Ovary (tissue), 3 donors: ENCODE results near the gene SEMA3B.

Experiments
- POLR2A ChIP-seq: fragments of 450-650 bp; IDR thresholded peaks from one replicate; pipeline ENCODE4 v1.6.1; 2017; ENCODE audit warnings: antibody characterized with exemption, mild to moderate bottlenecking, moderate library complexity
- TF ChIP-seq, protein P1 (sequence below), 3 donors: fragments of 450-650 bp in 2 of 3; fragments of 200-600 bp in 1 of 3; IDR thresholded peaks; one replicate each; pipeline versions ENCODE4 v1.5.1 to v1.8.0; 2016 to 2022; ENCODE audit warnings: antibody characterized with exemption in 3 of 3, mild to moderate bottlenecking in 1 of 3
- donor health status: DM: no; HTN: no; CAD: no.

GRCh38 chr3:50289130-50289529, 20.2 kb downstream of the SEMA3B start:
- no peak for TF ChIP-seq POLR2A
- TF ChIP-seq, protein P1, sequence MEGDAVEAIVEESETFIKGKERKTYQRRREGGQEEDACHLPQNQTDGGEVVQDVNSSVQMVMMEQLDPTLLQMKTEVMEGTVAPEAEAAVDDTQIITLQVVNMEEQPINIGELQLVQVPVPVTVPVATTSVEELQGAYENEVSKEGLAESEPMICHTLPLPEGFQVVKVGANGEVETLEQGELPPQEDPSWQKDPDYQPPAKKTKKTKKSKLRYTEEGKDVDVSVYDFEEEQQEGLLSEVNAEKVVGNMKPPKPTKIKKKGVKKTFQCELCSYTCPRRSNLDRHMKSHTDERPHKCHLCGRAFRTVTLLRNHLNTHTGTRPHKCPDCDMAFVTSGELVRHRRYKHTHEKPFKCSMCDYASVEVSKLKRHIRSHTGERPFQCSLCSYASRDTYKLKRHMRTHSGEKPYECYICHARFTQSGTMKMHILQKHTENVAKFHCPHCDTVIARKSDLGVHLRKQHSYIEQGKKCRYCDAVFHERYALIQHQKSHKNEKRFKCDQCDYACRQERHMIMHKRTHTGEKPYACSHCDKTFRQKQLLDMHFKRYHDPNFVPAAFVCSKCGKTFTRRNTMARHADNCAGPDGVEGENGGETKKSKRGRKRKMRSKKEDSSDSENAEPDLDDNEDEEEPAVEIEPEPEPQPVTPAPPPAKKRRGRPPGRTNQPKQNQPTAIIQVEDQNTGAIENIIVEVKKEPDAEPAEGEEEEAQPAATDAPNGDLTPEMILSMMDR (IDR thresholded peaks at IDR 0.05) = no peak
